HG03520 (cell line): ENCODE measurements around the gene TTC24.
"Not testable (repeated sequence)": the region's sequence is repeated elsewhere in the genome, so short reads cannot be mapped to it uniquely, and the experiment has no call there.

Source experiments
- ATAC-seq: cut with Tn5 transposase; IDR thresholded peaks from one replicate; pipeline ENCODE4 v1.9.1; 2021; ENCODE audit warnings: mild to moderate bottlenecking, moderate library complexity; ENCODE audit not compliant: unreplicated experiment

The TTC24 gene

DNA sequence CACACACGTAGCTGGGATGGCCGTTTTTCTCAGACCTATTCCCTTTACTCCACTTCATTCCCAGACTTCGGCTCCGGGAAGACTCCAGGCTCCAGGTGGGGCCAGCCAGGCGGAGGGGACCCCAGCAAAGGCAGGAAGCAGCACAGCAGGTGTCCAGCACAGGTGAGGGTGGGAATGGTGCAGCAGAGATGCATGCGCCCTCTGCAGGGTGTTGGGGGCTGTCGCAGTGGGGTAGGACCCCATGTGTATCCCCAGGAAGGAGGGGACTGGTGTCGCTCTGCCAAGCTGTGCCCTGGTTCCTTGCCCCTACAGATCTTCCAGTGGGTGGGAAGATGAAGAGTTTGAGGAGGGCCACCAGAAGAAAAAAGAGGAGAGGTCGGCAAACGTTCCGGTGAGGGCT lies 5.3 kb downstream of the TTC24 start:
- no peak for ATAC-seq

DNA sequence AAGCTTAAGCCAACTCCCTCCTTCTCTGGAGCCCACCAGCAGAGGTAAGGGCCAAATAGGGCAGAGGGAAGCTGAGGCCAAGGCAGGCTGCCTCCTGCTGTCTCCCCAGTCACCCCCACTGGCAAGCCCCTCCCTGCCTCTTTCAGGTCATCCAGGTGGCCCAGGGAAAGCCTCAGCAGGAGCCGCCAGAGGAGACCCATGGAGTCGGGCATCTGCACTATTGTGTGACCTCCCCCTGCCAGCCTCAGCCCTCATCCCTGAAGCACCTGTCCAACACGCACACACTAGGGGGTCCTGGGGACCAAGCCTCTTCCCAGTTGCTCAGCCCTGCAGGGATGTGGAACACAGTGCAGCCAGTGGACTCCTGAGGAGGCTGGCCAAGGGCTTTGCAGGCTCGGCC lies 6.8 kb downstream of the TTC24 start:
- ATAC-seq = no peak

DNA sequence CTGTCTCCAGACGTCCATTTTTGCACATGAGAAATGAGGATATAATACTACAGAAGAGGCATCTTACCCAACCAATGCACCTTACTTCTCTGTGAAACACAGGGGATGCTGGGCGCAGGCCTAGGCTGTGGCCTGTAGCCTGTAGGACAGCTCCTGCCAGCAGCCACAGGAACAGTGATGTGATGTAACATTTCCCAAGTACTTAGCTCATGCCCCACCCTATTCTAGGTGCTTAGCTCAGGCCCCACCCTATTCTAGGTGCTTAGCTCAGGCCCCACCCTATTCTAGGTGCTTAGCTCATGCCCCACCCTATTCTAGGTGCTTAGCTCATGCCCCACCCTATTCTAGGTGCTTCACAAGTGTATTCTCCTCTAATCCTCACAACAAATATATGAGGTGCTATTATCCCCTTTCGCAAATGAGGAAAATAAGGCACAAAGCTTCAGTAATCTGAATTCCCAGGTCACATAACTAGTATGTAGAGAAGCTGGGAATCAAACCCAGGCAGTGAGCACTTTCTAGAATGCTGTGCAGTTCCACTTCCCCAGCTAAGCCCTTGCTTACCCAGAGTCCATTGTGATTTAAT lies 7.5 kb downstream of the TTC24 start:
- ATAC-seq = no peak

DNA sequence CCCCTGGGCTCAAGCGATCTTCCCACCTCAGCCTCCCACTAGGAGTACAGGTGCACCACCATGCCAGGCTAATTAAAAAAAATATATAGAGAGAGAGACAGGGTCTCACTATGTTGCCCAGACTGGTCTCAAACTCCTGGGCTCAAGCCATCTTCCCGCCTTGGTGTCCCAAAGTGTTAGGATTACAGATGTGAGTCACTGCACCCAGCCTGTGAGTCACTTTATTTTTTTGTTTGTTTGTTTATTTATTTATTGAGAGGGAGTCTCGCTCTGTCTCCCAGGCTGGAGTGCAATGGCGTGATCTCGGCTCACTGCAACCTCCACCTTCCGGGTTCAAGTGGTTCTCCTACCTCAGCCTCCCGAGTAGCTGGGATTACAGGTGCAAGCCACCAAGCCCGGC lies 8.4 kb downstream of the TTC24 start:
- ATAC-seq = not testable (repeated sequence)

DNA sequence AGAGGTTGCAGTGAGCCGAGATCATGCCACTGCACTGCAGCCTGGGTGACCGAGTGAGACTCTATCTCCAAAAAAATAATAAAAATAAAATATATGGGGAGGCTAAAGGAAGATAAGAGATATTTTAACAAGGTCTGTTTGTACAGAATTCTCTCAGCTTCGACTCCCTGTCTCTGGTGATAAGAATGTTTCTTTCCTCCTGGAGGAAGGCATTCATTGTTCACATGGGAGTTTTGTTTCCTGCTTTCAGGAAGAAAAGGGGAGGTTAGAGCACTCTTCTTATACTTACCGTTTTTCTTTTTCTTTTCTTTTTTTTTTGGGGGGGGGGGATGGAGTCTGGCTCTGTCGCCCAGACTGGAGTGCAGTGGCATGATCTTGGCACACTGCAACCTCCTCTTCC lies 10.0 kb downstream of the TTC24 start:
- no peak for ATAC-seq

DNA sequence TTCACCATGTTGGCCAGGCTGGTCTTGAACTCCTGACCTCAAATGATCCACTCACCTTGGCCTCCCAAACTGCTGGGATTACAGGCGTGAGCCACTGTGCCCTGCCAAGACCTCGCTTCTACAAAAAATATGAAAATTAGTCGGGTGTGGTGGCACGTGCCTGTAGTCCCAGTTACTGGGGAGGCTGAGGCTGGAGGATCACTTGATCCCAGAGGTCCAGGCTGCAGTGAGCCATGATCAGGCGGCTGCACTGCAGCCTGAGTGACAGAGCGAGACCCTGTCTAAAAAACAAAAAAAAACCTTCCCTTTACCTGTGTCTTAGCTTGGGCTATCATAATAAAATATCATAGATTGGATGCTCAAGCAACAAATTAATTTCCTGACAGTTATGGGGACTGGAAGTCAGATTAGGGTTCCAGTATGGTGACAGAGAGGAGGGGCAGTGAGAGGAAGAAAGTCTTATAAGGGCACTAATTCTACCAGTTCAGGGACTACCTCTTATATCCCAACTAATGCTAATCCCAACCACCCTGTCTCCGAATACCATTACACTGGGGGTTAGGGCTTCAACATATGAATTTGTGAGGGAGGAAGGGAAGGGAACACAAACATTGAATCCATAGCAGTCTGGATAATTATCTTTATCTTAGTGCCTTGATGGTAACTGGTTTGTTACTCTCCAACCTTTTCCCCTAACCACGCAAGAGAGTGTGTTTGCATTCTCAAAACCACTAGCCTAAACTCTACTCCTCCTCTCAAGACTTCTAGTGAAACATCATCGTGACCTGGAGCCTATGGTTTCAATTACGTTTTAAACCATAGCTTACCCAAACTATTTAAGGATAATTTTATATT lies 11.0 kb downstream of the TTC24 start:
- ATAC-seq = no peak

DNA sequence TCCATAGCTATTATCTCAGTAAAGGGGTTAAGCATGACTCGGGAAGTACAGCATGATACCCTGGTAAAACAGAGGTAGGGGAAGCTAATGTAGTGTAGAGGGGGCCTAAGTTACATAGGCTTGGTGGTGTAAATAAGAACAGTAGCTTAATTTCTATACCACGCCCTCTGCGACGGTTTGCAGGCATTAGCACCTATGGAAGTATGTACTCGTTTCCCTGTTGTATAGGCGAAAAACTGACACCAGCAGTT lies 11.6 kb downstream of the TTC24 start:
- ATAC-seq = peak; percentile 13

DNA sequence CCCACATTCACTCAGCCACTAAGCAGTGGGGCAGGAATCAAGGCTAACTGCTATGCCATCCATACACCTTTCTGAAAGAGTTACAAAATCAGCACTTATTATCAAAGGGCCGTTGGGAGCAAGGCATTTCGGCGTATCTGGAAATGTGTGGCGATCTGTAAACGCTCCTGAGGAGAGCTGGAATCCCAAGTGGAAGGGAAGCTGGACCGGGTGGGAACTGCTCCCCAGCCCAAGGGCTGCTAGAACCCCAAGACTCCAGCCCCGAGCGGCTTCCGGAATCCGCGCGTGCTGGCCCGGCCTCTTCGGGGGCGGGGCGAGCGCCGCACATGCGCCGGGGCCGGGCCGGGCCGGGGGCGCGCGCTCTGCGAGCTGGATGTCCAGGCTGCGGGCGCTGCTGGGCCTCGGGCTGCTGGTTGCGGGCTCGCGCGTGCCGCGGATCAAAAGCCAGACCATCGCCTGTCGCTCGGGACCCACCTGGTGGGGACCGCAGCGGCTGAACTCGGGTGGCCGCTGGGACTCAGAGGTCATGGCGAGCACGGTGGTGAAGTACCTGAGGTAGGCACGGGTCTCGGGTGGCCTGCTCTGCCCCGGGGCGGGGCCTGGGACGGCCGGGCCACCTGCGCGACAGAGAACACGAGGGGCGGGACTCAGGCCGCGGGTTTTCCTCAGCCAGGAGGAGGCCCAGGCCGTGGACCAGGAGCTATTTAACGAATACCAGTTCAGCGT lies 12.1 kb downstream of the TTC24 start, which contains the start of gene NAXE:
Gene NAXE, plus strand, starts transcription at position 345 of the 726 bp plus-strand sequence. Its CDS starts 29 bp downstream, at position 374.
- ATAC-seq = peak; percentile 81

DNA sequence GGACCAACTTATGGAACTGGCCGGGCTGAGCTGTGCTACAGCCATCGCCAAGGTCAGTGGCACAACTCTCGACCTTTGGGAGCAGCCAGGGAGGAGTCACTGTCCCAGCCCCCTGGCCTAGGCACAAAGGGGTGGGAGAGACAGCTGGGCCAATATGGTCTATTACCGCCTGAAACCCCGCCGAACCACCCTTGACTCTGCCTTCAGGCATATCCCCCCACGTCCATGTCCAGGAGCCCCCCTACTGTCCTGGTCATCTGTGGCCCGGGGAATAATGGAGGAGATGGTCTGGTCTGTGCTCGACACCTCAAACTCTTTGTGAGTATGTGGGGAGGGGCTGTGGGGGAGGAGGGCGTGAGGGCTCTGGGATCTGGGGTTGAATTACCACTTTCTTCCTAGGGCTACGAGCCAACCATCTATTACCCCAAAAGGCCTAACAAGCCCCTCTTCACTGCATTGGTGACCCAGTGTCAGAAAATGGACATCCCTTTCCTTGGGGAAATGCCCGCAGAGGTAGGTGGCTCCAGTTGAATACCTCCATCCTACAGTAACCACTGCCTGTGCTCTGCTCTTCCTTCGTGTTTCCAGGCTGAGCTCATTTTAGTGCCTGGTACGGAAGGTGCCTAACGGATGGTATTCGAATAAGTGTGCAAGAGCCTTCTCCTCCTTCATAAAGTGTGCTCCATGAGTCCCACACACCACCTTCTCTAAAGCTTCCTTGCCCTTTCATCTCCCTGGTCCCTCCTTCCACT lies 12.8 kb downstream of the TTC24 start:
- ATAC-seq = no peak

DNA sequence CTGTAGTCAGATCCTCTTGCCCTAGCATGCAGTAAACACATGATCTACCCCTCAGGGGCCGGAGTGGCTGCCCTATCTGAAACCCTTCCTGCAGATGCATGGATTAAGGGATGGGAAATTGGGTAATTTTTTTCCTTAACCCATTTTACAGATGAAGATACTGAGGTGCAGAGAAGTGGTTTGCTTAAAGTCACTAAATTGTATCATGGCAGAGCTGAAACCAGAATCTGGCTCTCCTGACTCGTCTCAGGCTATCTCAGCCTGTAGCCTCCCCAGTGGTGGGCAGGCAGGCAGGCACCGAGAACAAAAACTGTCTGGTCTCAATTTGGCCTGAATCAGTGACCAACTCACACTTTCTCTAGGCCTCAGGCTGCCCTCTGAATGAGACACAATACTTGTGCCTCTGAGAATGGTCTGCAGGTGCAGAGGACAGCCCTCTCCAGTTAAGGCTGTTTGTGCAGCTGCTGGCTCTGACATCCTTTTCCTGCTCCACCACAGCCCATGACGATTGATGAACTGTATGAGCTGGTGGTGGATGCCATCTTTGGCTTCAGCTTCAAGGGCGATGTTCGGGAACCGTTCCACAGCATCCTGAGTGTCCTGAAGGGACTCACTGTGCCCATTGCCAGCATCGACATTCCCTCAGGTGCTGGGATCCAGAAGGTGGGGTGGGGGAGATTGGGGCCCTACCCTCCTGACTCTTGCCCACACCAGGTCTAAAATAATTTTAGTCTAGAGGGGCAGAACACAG lies 13.6 kb downstream of the TTC24 start:
- ATAC-seq = no peak

DNA sequence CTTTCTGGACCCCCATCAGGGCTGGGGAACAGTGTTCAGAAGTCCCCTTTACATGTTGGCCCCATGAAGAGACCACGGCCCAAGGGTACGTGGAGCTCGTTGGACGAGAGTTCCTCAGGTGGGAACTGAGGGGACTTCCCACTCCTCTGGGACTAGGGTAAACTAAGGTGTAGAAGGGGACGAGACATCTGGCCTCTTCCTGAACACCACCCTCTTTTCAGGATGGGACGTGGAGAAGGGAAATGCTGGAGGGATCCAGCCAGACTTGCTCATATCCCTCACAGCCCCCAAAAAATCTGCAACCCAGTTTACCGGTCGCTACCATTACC lies 14.1 kb downstream of the TTC24 start:
- no peak for ATAC-seq

DNA sequence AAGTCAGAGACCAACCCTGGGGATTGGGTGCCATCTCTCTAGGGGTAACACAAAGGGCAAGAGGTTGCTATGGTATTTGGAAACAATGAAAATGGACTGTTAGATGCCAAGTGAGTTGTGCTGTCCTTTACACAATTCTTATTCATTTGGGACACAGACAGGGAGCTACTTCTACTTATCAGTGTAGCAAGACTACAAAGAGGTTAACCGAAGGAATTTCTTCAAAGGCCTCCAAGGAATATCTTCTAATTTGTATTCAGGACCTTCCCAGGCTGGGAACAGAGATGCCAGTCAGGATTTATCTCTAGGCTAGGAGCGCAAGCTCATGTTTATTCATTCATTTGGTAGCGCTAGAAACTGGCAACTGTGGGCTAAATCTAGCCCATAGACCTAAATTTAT lies 14.7 kb downstream of the TTC24 start:
- no peak for ATAC-seq

DNA sequence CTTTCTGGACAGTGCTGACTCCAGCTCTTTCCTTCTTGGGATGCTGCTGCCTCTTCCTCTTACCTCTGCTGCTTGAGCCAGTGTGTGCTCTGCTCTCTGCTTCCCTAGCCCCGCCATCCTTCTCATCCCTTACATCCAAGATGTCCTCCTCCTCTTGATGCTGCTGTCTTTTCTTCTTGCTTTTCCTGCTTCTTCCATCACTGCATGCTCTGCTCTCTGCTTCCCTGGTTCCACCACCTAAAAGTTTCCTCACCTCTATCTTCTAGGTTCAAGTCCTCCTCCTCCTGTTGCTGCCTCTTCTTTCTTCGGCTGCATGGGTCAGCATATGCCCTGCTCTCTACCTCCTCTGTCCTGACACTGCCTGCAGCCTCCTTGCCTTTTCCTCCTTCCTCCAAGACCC lies 15.5 kb downstream of the TTC24 start:
- no peak for ATAC-seq

DNA sequence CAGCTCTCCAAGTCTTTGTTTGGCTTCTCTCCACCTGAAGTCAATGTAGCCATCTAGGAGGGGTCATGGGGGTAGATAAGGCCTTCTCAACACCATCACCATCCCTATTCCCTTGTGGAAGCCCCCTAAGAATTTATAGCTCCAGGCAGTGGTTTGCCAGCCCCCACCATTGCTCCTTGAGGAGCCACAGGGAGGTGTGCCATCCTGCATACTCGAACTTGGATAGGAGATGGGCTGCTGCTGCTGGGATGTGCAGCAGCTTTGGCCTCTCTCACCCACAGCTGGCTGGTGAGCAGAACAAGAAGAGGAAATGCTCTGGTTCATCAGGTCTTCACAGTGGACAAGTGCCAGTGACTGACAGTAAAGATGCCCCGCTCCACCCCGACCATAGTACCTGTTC lies 16.9 kb downstream of the TTC24 start:
- ATAC-seq = no peak

DNA sequence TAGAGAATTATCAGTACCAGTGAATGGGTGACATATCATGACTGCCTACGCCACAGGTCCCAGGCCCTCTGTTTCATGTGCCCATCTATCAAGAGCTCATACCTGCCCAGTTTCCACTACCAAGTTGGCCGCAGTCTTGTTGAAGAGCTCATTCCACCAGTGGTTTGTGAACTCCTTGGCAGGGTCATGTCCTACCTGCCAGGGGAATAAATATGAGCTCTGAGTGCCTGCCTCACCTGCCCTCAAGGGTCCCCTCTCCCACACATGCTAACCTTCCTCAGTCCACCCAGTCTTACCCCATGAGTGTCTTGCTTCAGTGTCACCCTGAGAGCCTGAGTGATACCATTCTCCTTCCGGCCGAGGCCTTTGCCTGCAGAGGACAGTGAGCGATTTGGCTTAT lies 18.6 kb downstream of the TTC24 start:
- ATAC-seq = no peak

DNA sequence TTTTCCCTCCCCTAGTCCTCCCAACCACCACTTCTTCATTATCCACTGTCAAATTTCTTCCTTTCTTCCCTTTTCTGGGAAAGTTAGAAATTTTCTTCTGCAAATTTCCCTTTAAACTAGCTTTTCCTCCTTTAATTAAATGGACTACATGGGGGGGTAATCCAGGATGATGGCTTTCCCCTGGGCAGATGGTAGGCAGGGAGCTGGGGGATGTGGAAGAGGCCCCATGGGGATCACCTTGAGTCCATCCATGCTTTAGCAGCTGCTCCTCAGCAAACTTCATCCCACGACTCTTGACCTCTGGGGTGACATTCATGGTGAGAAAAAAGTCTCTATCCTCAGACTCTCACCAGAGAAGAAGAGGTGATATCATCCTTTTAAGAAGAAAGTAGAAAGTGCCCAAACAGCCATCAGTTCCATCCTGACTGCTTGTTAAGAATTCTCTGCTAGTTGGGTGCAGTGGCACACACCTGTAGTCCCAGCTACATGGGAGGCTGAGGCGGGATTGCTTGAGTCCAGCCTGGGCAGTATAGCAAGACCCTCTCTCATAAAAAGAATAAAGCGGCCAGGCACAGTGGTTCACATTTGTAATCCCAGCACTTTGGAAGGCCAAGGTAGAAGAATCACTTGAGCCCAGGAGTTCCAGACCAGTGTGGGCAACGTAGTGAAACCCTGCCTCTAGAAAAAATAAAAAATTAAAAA lies 19.4 kb downstream of the TTC24 start:
- no peak for ATAC-seq

DNA sequence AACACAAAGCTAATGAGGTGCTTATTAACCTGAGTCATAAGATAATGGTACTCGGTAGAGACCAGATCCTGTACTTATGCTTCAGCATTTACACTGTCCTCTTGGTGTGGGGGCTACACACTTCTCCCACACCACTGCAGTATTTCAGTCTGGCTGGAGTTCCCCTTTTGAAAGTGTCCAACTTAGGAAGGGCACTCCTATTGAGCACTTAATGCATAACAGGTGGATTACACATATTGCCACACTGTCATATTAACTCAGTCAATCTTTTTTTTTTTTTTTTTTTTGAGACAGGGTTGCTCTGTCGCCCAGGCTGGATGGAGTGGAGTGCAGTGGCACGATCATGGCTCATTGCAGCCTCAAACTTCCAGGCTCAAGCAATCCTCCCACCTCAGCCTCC lies 20.3 kb downstream of the TTC24 start:
- ATAC-seq = no peak

DNA sequence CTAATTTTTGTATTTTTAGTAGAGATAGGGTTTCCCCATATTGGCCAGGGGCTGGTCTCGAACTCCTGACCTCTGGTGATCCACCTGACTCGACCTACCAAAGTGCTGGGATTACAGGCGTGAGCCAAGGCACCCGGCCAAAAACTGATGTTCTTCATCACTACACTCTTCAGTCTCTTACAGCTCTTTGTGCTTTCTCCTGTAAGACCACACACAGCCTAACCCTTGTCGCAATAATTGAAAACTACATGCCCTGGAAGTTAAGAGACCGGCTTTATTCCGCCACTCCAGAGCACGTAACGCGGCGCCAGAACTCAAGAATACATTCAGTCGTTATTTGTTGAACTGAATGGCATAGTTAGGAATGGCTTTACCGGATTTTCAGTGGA lies 21.2 kb downstream of the TTC24 start:
- ATAC-seq = no peak

DNA sequence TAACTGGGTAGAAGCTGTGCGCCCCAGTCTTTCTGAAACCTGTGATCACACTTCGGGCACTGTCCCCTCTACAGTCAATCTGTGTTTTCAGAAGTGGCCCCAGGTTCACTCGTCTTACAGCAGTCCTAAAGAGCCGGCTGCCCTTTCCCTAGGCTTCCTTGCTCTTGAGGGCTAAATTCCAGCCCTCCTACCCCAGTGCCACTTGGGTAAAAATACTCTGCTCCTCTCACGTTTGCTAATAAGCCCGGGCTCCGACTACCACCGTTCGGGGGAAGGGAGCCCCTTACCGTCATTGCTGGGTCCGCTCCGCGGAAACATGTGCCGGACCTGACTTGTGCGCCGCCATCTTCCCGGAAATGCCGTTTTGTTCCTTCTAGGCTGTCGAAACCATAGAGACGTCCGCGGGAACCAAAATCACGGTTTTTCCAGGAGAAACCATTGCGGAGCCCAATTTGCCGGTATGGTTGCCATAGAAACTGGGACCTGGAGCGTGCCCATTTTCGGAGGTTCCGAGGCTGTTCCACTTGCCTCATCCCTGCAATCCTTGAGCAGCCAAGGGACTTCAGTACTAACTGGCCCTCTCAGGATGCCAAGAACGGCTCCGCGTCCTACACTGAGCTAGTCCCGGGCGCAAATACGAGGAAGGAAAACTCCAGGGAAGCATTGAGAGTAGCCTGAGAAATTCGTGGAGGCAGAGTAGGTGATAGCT lies 21.8 kb downstream of the TTC24 start, which contains the start of gene GPATCH4:
Gene GPATCH4, minus strand, starts transcription at position 358 of the 709 bp plus-strand sequence.
- ATAC-seq = no peak

DNA sequence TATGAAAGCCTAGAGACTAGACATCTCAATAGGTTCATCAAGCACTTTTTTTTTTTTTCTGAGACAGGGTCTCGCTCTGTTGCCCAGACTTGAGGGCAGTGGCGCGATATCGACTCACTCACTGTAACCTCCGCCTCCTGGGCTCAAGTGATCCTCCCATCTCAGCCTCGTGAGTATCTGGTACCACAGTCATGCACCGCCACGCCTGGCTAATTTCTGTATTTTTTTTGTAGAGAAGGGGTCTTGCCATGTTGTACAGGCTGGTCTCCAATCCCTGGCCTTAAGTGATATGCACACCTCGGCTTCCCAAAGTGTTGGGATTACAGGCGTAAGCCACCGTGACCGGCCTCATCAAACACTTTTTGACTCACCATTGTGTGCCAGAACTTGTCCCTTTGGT lies 22.4 kb downstream of the TTC24 start:
- no peak for ATAC-seq
